ENCODE data around the gene SYCP2L. TPM values are rescaled to one million over a fixed set of nuclear protein-coding genes. Genes with fewer than 3 reads are reported as not detected.

The SYCP2L gene
- total and polyA plus RNA-seq, 10 of the 15 experiments (the other 5 are each of a cell fraction or from before 2014, with no cell fraction given): 0.03 to 0.12 (median 0.04) TPM; not detected in 7

DNA sequence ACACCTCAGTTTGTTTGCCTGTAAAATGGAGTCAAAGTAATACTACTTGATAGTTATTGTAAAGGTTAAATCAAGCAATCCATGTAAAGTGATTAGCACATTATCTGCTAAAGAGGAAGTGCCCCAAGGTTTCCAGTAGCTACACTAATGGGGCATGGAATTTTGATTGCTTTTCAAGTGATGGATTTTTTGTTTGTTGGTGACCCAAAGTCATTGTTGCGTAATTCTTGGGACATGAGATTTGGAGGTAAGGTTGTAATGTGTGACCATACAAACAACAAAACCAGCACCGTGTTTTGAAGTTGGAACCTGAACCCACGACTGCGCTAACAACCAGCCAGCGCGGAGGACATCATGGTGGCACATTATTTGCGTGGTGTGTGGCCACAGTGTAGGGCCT, 17.2 kb downstream of the SYCP2L start:
- ChIA-PET CTCF (interaction anchor here (0.6 to 1.2 kb wide), 2 partner anchors 51 to 128 kb away, joined by 3 read pairs; no protein-coding TSS in a partner anchor), POLR2A (no interaction called here), SMC1A (ENCODE audit: uncharacterized antibody, unreplicated experiment) (no interaction called here), RAD21 (ENCODE audit: unreplicated experiment) (no interaction called here)
- H3K4me3 ChIP-seq: no peak overlapping the region
- H3K27me3 ChIP-seq (replicated peaks in 1 of 2; ENCODE audit: control insufficient read depth in 2 of 2, insufficient read depth in 2 of 2, low read length in 1 of 2): no peaks in the 10 kb centered on the region
- H2AFZ ChIP-seq (ENCODE audit: control insufficient read depth, low read depth, low read length): no peak overlapping the region
- H3K4me2 ChIP-seq (ENCODE audit: control insufficient read depth, insufficient read depth): no peak overlapping the region
- peaks cover 9% of the 10 kb centered on the region; the same call in 1 of the 2 replicates for H3K4me1 ChIP-seq (ENCODE audit: control insufficient read depth, insufficient read depth, low read length)
- no peak overlapping the region for H3K9ac ChIP-seq (ENCODE audit: control insufficient read depth, insufficient read depth, low read length)
- no peak for TF ChIP-seq RBBP5 (conservative IDR thresholded peaks at IDR 0.05)
- no peak for TF ChIP-seq SMAD5 (IDR thresholded peaks at IDR 0.05; ENCODE audit: low read depth)
- TF ChIP-seq ZNF384 (IDR thresholded peaks at IDR 0.05; ENCODE audit: borderline replicate concordance, low read depth, low read length): no peak
- TF ChIP-seq ZNF24 (IDR thresholded peaks at IDR 0.05): no peak
- no peak for TF ChIP-seq KDM1A (IDR thresholded peaks at IDR 0.05; ENCODE audit: borderline replicate concordance)
- TF ChIP-seq IKZF1 (conservative IDR thresholded peaks at IDR 0.05): no peak
- TF ChIP-seq, protein P1, sequence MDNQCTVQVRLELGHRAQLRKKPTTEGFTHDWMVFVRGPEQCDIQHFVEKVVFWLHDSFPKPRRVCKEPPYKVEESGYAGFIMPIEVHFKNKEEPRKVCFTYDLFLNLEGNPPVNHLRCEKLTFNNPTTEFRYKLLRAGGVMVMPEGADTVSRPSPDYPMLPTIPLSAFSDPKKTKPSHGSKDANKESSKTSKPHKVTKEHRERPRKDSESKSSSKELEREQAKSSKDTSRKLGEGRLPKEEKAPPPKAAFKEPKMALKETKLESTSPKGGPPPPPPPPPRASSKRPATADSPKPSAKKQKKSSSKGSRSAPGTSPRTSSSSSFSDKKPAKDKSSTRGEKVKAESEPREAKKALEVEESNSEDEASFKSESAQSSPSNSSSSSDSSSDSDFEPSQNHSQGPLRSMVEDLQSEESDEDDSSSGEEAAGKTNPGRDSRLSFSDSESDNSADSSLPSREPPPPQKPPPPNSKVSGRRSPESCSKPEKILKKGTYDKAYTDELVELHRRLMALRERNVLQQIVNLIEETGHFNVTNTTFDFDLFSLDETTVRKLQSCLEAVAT (IDR thresholded peaks at IDR 0.05): no peak
- TF ChIP-seq WRNIP1 (IDR thresholded peaks at IDR 0.05; ENCODE audit: borderline replicate concordance, low read depth, low read length): no peak
- TF ChIP-seq ZNF274 (IDR thresholded peaks at IDR 0.05; ENCODE audit: insufficient read depth, insufficient read length): no peak
- TF ChIP-seq, protein P2, sequence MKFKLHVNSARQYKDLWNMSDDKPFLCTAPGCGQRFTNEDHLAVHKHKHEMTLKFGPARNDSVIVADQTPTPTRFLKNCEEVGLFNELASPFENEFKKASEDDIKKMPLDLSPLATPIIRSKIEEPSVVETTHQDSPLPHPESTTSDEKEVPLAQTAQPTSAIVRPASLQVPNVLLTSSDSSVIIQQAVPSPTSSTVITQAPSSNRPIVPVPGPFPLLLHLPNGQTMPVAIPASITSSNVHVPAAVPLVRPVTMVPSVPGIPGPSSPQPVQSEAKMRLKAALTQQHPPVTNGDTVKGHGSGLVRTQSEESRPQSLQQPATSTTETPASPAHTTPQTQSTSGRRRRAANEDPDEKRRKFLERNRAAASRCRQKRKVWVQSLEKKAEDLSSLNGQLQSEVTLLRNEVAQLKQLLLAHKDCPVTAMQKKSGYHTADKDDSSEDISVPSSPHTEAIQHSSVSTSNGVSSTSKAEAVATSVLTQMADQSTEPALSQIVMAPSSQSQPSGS (IDR thresholded peaks at IDR 0.05; ENCODE audit: low read length): no peak
- TF ChIP-seq SUZ12 (IDR thresholded peaks at IDR 0.05; ENCODE audit: unreplicated experiment): no peak
- no peak for TF ChIP-seq DPF2 (IDR thresholded peaks at IDR 0.05)
- no peak for TF ChIP-seq POLR2AphosphoS2 (IDR thresholded peaks at IDR 0.05; ENCODE audit: low read depth, low read length)
- TF ChIP-seq SIN3A (IDR thresholded peaks at IDR 0.05; ENCODE audit: low read depth, low read length): no peak
- no peak for TF ChIP-seq IRF3 (IDR thresholded peaks at IDR 0.05)
- no peak for DNase-seq (ENCODE audit: low read depth, low spot score)
- no peak for FAIRE-seq
- intact Hi-C loops (cut with micrococcal nuclease; ENCODE audit: unreplicated experiment) (loop anchor here (10.0 kb wide), 1 partner anchor 1139 kb away; no protein-coding TSS in a partner anchor), in situ Hi-C loops (cut with MboI) (no loop called here)
- BruUV-seq (replicated peaks): no TSS peak
- 82% methylated on average over 7 of the region's 7 CpGs for WGBS (ENCODE audit: insufficient coverage, insufficient replicate concordance, low lambda C conversion rate, missing lambda C conversion rate)
- H3K36me3 ChIP-seq (ENCODE audit: control insufficient read depth in 2 of 2, insufficient read depth in 2 of 2, low read length in 1 of 2): no peaks in the 10 kb centered on the region
- no peaks in the 10 kb centered on the region for H3K79me2 ChIP-seq (ENCODE audit: control insufficient read depth, insufficient read depth, low read length)
- no peaks in the 10 kb centered on the region; the same call in 2 of the 3 replicates for H3K9me3 ChIP-seq (replicated peaks; ENCODE audit: control insufficient read depth, insufficient read depth, low read length)
- no peak overlapping the region for H3K27ac ChIP-seq (ENCODE audit: control insufficient read depth, insufficient read depth)
- H4K20me1 ChIP-seq (ENCODE audit: control insufficient read depth, insufficient read depth): no peaks in the 10 kb centered on the region
- no peak for ATAC-seq

Measured in GM12878 (cell line).